SK-N-SH treated with all-trans-retinoic acid at 6 μM for 48 hours (cell line): ENCODE data around the gene FOXN3.
A peak's percentile ranks its signal among the peaks of the same experiment; 100 is the strongest.

Experiments used
- ATAC-seq: fragments of 200-7000 bp; cut with Tn5 transposase; 3 replicates; pipeline ENCODE4 v1.9.1; 2020; ENCODE audit warnings: mild to moderate bottlenecking, moderate library complexity
- ARNTL ChIP-seq: fragments of 450-650 bp; formaldehyde crosslinking; IDR thresholded peaks from 2 replicates; pipeline ENCODE4 v1.5.0; 2020; ENCODE audit warnings: low read depth, mild to moderate bottlenecking, moderate library complexity, borderline replicate concordance
- CSDC2 ChIP-seq: fragments of 250-450 bp; sonication (Bioruptor Pico); IDR thresholded peaks from 2 replicates; pipeline ENCODE4 v1.5.0; 2020; ENCODE audit warnings: mild to moderate bottlenecking, moderate library complexity
- ISL1 ChIP-seq: fragments of 250-450 bp; sonication (Bioruptor Pico); IDR thresholded peaks from 2 replicates; pipeline ENCODE4 v2.1.2; 2022; ENCODE audit warnings: mild to moderate bottlenecking, moderate library complexity
- PPARA ChIP-seq: fragments of 250-450 bp; sonication (Bioruptor Pico); IDR thresholded peaks from 2 replicates; pipeline ENCODE4 v1.5.0; 2020; ENCODE audit warnings: mild to moderate bottlenecking, borderline replicate concordance
- RARB ChIP-seq: fragments of 250-450 bp; sonication (Bioruptor Pico); IDR thresholded peaks from 2 replicates; pipeline ENCODE4 v1.8.0; 2021; ENCODE audit warnings: mild to moderate bottlenecking, moderate library complexity
- SNAI2 ChIP-seq: fragments of 250-450 bp; sonication (Bioruptor Pico); IDR thresholded peaks from 2 replicates; pipeline ENCODE4 v1.5.0; 2020; ENCODE audit warnings: mild to moderate bottlenecking, moderate library complexity
- TCF4 ChIP-seq: fragments of 250-450 bp; sonication (Bioruptor Pico); IDR thresholded peaks from 2 replicates; pipeline ENCODE4 v1.8.0; 2021; ENCODE audit warnings: mild to moderate bottlenecking, moderate library complexity, borderline replicate concordance
- TOX ChIP-seq: fragments of 250-450 bp; sonication (Bioruptor Pico); IDR thresholded peaks from 2 replicates; pipeline ENCODE4 v1.8.0; 2021; ENCODE audit warnings: mild to moderate bottlenecking, moderate library complexity, borderline replicate concordance
- ZC3H10 ChIP-seq: fragments of 250-450 bp; sonication (Bioruptor Pico); IDR thresholded peaks from 2 replicates; pipeline ENCODE4 v1.5.1; 2021; ENCODE audit warnings: mild to moderate bottlenecking, moderate library complexity
- ZNF565 ChIP-seq: fragments of 450-650 bp; formaldehyde crosslinking; conservative IDR thresholded peaks from 2 replicates; pipeline ENCODE4 v1.5.0; 2020; ENCODE audit warnings: low read depth, mild to moderate bottlenecking, moderate library complexity
- TF ChIP-seq, protein P1 (sequence below): fragments of 250-450 bp; sonication (Bioruptor Pico); IDR thresholded peaks from 2 replicates; pipeline ENCODE4 v1.5.1; 2020; ENCODE audit warnings: low read depth, mild to moderate bottlenecking, moderate library complexity
- TF ChIP-seq, protein P2 (sequence below): fragments of 250-450 bp; sonication (Bioruptor Pico); IDR thresholded peaks from 2 replicates; pipeline ENCODE4 v1.8.0; 2021; ENCODE audit warnings: low read depth, mild to moderate bottlenecking, moderate library complexity, borderline replicate concordance
- TF ChIP-seq, protein P3 (sequence below): fragments of 250-450 bp; sonication (Bioruptor Pico); IDR thresholded peaks from 2 replicates; pipeline ENCODE4 v1.5.1; 2021; ENCODE audit warnings: mild to moderate bottlenecking, moderate library complexity
- TF ChIP-seq, protein P4 (sequence below): fragments of 250-450 bp; sonication (Bioruptor Pico); IDR thresholded peaks from 2 replicates; pipeline ENCODE4 v1.8.0; 2020; ENCODE audit warnings: mild to moderate bottlenecking, moderate library complexity, borderline replicate concordance
- TF ChIP-seq, protein P5 (sequence below): fragments of 250-450 bp; sonication (Bioruptor Pico); IDR thresholded peaks from 2 replicates; pipeline ENCODE4 v1.5.0; 2020; ENCODE audit warnings: mild to moderate bottlenecking, moderate library complexity

Gene FOXN3

DNA sequence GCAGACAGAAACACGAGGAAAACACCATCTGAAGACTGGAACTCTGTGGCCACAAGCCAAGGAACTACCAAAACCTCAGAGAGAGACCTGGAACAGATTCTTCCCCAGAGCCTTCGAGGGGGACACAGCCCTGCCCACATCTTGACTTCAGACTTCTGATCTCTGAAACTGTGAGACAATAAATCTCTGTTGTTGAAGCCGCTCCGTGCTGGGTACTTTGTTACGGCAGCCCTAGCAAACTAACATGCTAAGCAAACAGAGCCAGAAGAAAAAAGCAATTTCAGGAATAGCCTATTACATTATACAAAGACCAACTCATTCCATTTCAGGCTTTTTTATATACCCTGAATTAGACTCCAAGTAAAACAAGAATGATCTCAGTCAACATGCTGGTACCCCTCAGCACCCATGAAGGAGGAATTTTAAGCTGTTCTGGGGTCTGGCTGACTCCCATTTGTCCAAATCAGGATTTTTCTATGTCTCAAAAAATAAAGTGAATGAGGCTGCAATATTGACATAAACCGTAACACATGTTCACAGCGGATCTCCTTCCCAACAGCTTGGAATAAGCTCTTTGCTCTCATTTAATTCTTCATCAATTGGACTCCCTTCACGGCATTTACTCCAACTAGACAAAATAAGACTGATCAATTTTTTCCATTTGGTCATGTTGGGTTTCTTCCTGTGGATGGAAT, 190.1 kb downstream of the FOXN3 start:
- no peak for ATAC-seq
- TF ChIP-seq, protein P1, sequence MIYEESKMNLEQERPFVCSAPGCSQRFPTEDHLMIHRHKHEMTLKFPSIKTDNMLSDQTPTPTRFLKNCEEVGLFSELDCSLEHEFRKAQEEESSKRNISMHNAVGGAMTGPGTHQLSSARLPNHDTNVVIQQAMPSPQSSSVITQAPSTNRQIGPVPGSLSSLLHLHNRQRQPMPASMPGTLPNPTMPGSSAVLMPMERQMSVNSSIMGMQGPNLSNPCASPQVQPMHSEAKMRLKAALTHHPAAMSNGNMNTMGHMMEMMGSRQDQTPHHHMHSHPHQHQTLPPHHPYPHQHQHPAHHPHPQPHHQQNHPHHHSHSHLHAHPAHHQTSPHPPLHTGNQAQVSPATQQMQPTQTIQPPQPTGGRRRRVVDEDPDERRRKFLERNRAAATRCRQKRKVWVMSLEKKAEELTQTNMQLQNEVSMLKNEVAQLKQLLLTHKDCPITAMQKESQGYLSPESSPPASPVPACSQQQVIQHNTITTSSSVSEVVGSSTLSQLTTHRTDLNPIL (CRISPR knock-in tag) = no peak
- TF ChIP-seq, protein P2, sequence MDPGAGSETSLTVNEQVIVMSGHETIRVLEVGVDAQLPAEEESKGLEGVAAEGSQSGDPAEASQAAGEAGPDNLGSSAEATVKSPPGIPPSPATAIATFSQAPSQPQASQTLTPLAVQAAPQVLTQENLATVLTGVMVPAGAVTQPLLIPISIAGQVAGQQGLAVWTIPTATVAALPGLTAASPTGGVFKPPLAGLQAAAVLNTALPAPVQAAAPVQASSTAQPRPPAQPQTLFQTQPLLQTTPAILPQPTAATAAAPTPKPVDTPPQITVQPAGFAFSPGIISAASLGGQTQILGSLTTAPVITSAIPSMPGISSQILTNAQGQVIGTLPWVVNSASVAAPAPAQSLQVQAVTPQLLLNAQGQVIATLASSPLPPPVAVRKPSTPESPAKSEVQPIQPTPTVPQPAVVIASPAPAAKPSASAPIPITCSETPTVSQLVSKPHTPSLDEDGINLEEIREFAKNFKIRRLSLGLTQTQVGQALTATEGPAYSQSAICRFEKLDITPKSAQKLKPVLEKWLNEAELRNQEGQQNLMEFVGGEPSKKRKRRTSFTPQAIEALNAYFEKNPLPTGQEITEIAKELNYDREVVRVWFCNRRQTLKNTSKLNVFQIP (CRISPR knock-in tag) = no peak
- TF ChIP-seq CSDC2 (CRISPR knock-in tag) (no peak), ISL1 (CRISPR knock-in tag) (no peak), TCF4 (no peak), ZC3H10 (CRISPR knock-in tag) (no peak), ARNTL (CRISPR knock-in tag) (no peak), TOX (no peak), ZNF565 (no peak)
- TF ChIP-seq, protein P3, sequence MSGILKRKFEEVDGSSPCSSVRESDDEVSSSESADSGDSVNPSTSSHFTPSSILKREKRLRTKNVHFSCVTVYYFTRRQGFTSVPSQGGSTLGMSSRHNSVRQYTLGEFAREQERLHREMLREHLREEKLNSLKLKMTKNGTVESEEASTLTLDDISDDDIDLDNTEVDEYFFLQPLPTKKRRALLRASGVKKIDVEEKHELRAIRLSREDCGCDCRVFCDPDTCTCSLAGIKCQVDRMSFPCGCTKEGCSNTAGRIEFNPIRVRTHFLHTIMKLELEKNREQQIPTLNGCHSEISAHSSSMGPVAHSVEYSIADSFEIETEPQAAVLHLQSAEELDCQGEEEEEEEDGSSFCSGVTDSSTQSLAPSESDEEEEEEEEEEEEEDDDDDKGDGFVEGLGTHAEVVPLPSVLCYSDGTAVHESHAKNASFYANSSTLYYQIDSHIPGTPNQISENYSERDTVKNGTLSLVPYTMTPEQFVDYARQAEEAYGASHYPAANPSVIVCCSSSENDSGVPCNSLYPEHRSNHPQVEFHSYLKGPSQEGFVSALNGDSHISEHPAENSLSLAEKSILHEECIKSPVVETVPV (CRISPR knock-in tag) = no peak
- TF ChIP-seq, protein P4, sequence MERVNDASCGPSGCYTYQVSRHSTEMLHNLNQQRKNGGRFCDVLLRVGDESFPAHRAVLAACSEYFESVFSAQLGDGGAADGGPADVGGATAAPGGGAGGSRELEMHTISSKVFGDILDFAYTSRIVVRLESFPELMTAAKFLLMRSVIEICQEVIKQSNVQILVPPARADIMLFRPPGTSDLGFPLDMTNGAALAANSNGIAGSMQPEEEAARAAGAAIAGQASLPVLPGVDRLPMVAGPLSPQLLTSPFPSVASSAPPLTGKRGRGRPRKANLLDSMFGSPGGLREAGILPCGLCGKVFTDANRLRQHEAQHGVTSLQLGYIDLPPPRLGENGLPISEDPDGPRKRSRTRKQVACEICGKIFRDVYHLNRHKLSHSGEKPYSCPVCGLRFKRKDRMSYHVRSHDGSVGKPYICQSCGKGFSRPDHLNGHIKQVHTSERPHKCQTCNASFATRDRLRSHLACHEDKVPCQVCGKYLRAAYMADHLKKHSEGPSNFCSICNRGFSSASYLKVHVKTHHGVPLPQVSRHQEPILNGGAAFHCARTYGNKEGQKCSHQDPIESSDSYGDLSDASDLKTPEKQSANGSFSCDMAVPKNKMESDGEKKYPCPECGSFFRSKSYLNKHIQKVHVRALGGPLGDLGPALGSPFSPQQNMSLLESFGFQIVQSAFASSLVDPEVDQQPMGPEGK (CRISPR knock-in tag) = no peak
- TF ChIP-seq, protein P5, sequence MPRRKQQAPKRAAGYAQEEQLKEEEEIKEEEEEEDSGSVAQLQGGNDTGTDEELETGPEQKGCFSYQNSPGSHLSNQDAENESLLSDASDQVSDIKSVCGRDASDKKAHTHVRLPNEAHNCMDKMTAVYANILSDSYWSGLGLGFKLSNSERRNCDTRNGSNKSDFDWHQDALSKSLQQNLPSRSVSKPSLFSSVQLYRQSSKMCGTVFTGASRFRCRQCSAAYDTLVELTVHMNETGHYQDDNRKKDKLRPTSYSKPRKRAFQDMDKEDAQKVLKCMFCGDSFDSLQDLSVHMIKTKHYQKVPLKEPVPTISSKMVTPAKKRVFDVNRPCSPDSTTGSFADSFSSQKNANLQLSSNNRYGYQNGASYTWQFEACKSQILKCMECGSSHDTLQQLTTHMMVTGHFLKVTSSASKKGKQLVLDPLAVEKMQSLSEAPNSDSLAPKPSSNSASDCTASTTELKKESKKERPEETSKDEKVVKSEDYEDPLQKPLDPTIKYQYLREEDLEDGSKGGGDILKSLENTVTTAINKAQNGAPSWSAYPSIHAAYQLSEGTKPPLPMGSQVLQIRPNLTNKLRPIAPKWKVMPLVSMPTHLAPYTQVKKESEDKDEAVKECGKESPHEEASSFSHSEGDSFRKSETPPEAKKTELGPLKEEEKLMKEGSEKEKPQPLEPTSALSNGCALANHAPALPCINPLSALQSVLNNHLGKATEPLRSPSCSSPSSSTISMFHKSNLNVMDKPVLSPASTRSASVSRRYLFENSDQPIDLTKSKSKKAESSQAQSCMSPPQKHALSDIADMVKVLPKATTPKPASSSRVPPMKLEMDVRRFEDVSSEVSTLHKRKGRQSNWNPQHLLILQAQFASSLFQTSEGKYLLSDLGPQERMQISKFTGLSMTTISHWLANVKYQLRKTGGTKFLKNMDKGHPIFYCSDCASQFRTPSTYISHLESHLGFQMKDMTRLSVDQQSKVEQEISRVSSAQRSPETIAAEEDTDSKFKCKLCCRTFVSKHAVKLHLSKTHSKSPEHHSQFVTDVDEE (CRISPR knock-in tag) = no peak

DNA sequence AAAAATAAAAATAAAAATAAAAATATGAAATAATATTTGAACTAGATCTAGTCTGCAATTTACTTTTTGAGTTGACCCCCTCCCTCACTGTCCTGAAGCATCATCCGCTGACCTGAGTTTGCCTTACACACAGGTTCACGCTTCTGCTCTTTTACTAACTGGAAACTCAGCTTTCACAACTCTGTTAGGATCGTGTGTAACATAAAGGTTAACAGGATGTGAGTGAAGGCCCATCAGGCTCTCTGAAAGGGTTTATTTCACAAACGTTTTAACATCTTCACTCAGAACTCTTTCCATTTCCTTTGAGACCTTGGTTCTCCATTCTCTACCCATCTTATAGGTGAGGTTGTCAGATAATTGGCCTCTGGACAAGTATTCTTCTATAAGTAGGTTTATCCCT, 191.4 kb downstream of the FOXN3 start:
- TF ChIP-seq, protein P5 (CRISPR knock-in tag) = no peak
- TF ChIP-seq SNAI2 (CRISPR knock-in tag) (no peak), ZNF565 (no peak)
- no peak for ATAC-seq

DNA sequence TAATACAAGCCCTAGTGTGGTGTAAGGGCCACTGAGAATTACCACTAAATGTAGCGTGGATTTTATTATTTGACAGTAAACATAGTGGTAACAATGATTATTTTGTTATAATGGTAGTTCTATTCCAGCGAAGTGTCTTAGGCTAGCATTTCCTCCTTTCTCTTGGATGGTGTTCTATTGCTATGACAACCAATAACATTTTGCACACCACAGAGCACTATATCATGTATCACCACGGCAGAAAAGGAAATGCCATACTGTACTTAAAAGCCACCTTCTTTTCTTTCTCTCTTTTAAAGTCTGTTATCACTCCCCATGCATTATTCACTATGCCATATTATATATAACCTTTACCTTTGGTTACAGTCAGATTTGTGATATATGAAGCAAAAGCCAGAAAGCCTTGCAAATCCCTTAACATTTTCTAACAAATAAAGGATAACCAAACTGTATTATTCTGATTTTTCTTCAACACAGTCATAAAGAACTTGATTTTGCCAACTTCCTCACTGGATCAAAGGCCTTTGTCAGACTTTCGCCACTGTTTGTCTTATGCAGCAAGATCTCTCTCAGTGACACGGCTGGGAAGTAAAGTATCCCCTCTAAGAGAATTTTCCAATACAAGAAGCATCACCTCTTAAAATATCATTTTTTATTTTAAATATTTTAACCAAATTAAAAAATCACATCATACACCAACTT, 195.8 kb downstream of the FOXN3 start:
- ATAC-seq = peak; percentile 99
- TF ChIP-seq PPARA (CRISPR knock-in tag) (no peak), RARB (no peak)
- TF ChIP-seq, protein P2 (CRISPR knock-in tag) = no peak
- TF ChIP-seq, all 23 proteins: peak for 0
